Psoas muscle (tissue), 8 donors: Measurements from ENCODE around the gene FAM120B. TPM values are rescaled to one million over a fixed set of nuclear protein-coding genes. Genes with fewer than 3 reads are reported as not detected.

Source experiments
- ATAC-seq, 4 donors: fragments of 200-7000 bp; cut with Tn5 transposase; one replicate each; pipeline ENCODE4 v1.9.1; 2020; ENCODE audit warnings: moderate library complexity in 3 of 4, mild to moderate bottlenecking in 2 of 4
- DNase-seq, 2 donors: peaks; one replicate each; pipeline ENCODE4 v3.0.0-alpha.2; 2020
- H3K27ac ChIP-seq: fragments of 200-600 bp; one replicate; pipeline ENCODE4 v1.8.0; 2022
- H3K27me3 ChIP-seq, 3 donors: fragments of 200-600 bp in 1 of 3; one replicate each; pipeline versions ENCODE4 v1.6.1 to v1.8.0; 2013 to 2022; ENCODE audit warnings: low read length in 2 of 3, mild to moderate bottlenecking in 2 of 3, moderate library complexity in 1 of 3; ENCODE audit not compliant: insufficient read depth in 3 of 3
- H3K36me3 ChIP-seq, 2 donors: fragments of 200-600 bp in 1 of 2; one replicate each; pipeline versions ENCODE4 v1.6.1 to v1.8.0; 2013 to 2022; ENCODE audit warnings: low read depth in 1 of 2, mild to moderate bottlenecking in 1 of 2, moderate library complexity in 1 of 2; ENCODE audit not compliant: insufficient read depth in 1 of 2
- H3K4me1 ChIP-seq: fragments of 200-600 bp; one replicate; pipeline ENCODE4 v1.8.0; 2022
- H3K4me3 ChIP-seq: fragments of 200-600 bp; one replicate; pipeline ENCODE4 v1.8.0; 2022; ENCODE audit warnings: mild to moderate bottlenecking
- H3K9me3 ChIP-seq: fragments of 200-600 bp; one replicate; pipeline ENCODE4 v1.8.0; 2022
- CTCF ChIP-seq: fragments of 200-600 bp; IDR thresholded peaks from one replicate; pipeline ENCODE4 v1.8.0; 2022; ENCODE audit warnings: antibody characterized with exemption
- WGBS, 3 donors: extraction: QIAGEN DNeasy Blood & Tissue Kit; methylation state at CpG; one replicate each; pipeline versions ENCODE4 v1.1.6 to v1.1.7; 2013; 5-methylcytosine and 5-hydroxymethylcytosine counted together
- intact Hi-C, 2 donors: fragments of 100-400 bp; cut with DNase I; formaldehyde crosslinking; loops; one replicate each; pipeline versions ENCODE4 v1.11.0 to v1.14.2; 2022
- polyA plus RNA-seq, 3 donors: library from polyadenylated mRNA; stranded (reverse); fragments of 200-250 nt; gene quantifications; one replicate each; pipeline ENCODE4 v1.2.3, GENCODE V29; 2013
- total RNA-seq, 4 donors: library from RNA; stranded (reverse); fragmentation: NEBNext Ultra II Directional in 2 of 4; extraction: Animal tissue kit (Norgen Biotek cat#: 25700) in 2 of 4; gene quantifications; one replicate each; pipeline versions ENCODE4 v1.2.1 to v1.2.4, GENCODE V29; 2021 to 2023
- donor health status: healthy with polysubstance abuse.
- donor health status: DM: no; HTN: no; CAD: no; lungs with moderate emphysema.
- donor health status: Bipolar disorder and iron deficiency.
- donor health status: healthy.
- donor health status: DM: yes; HTN: yes; CAD: no.
- donor health status: DM: no; HTN: no; CAD: no.
- donor health status: DM: no; HTN: no; CAD: no.
- donor health status: DM: yes; HTN: yes; CAD: no.

FAM120B gene
- total and polyA plus RNA-seq, 7 donors = 9.2 to 24.2 (median 19.4) TPM

GRCh38 chr6:170274713-170275560, 31.6 kb upstream of the FAM120B start:
- intact Hi-C loops = loop anchor here in 1 of 2 donors (10.0 kb wide), 1 partner anchor 110 kb away; no protein-coding TSS in a partner anchor
- WGBS, 3 donors = 83 to 87% (median 84%) methylated on average over 36 of the region's 36 CpGs

GRCh38 chr6:170276369-170277057, 30.0 kb upstream of the FAM120B start:
- peak in 1 of 4 donors; percentile 43 for ATAC-seq
- no peak for TF ChIP-seq CTCF
- peak overlapping the region; percentile 57 for H3K27ac ChIP-seq
- DNase-seq = peak; percentile 60 to 79
- peaks cover 23% of the 10 kb centered on the region for H3K4me1 ChIP-seq
- no peaks in the 10 kb centered on the region for H3K9me3 ChIP-seq
- no peaks in the 10 kb centered on the region for H3K36me3 ChIP-seq
- 28 to 41% (median 29%) methylated on average over 29 of the region's 29 CpGs for WGBS, 3 donors
- peak overlapping the region; percentile 5 for H3K4me3 ChIP-seq
- H3K27me3 ChIP-seq = no peaks in the 10 kb centered on the region
- intact Hi-C loops = loop anchor here in 1 of 2 donors (10.0 kb wide), 1 partner anchor 112 kb away; no protein-coding TSS in a partner anchor

More at GRCh38 chr6:170274713-170275560, 31.6 kb upstream of the FAM120B start:
- no peaks in the 10 kb centered on the region for H3K27me3 ChIP-seq
- DNase-seq (peak in 1 of 2 donors; percentile 37), ATAC-seq (no peak)
- H3K4me3 ChIP-seq = no peak overlapping the region
- no peaks in the 10 kb centered on the region for H3K9me3 ChIP-seq
- no peak for TF ChIP-seq CTCF
- H3K36me3 ChIP-seq = no peaks in the 10 kb centered on the region
- peaks cover 24% of the 10 kb centered on the region for H3K4me1 ChIP-seq
- no peak overlapping the region for H3K27ac ChIP-seq

GRCh38 chr6:170277893-170278742, 28.4 kb upstream of the FAM120B start:
- Histone ChIP-seq H3K9me3 (no peaks in the 10 kb centered on the region), H3K27me3 (no peaks in the 10 kb centered on the region), H3K27ac (peak overlapping the region; percentile 82), H3K4me1 (peaks cover 23% of the 10 kb centered on the region), H3K4me3 (no peak overlapping the region), H3K36me3 (peaks cover 0 to 5% of the 10 kb centered on the region in 2 donors)
- WGBS, 3 donors = 80 to 87% (median 87%) methylated on average over 8 of the region's 8 CpGs
- DNase-seq (peak in 1 of 2 donors; percentile 21), ATAC-seq (no peak)
- intact Hi-C loops = loop anchor here in 1 of 2 donors (10.0 kb wide), 1 partner anchor 113 kb away; no protein-coding TSS in a partner anchor
- TF ChIP-seq CTCF = no peak

GRCh38 chr6:170278743-170279094, 27.8 kb upstream of the FAM120B start:
- Histone ChIP-seq H3K9me3 (no peaks in the 10 kb centered on the region), H3K4me1 (peaks cover 23% of the 10 kb centered on the region), H3K4me3 (no peak overlapping the region), H3K27me3 (no peaks in the 10 kb centered on the region), H3K36me3 (peaks cover 0 to 5% of the 10 kb centered on the region in 2 donors), H3K27ac (peak overlapping the region; percentile 82)
- intact Hi-C loops = loop anchor here in 1 of 2 donors (10.0 kb wide), 1 partner anchor 114 kb away; no protein-coding TSS in a partner anchor
- ATAC-seq (no peak), DNase-seq (no peak)
- TF ChIP-seq CTCF = no peak
- WGBS, 3 donors = 56 to 72% (median 58%) methylated on average over 9 of the region's 9 CpGs
